ENCODE data around the gene PTPRH. TPM values are rescaled to one million over a fixed set of nuclear protein-coding genes. Genes with fewer than 3 reads are reported as not detected.
A peak's percentile ranks its signal among the peaks of the same experiment; 100 is the strongest.

Gene PTPRH
- total and polyA plus RNA-seq, 9 of the 15 experiments (the other 6 are each of a cell fraction or from before 2014, with no cell fraction given), result 0.87 to 34.3 (median 22.7) TPM

GRCh38 chr19:55223291-55224037 lies 14.2 kb upstream of the PTPRH start:
- no peak overlapping the region for H2AFZ ChIP-seq (ENCODE audit: low read depth, low read length)
- no peak overlapping the region for H3K4me2 ChIP-seq (ENCODE audit: insufficient read depth, low read length)
- H3K4me1 ChIP-seq (replicated peaks in 1 of 2; ENCODE audit: control insufficient read depth in 2 of 2, insufficient read depth in 2 of 2, low read length in 2 of 2), result peaks cover 0 to 27% of the 10 kb centered on the region in 2 experiments; a peak in 2 of 5 replicates
- intact Hi-C loops (cut with micrococcal nuclease) (no loop called here), in situ Hi-C loops (cut with MboI) (no loop called here)
- H3K4me3 ChIP-seq, result no peak overlapping the region
- no peak for DNase-seq (ENCODE audit: extremely low read depth in 1 of 4, low spot score in 3 of 4)
- H3K27me3 ChIP-seq (ENCODE audit: control insufficient read depth in 2 of 2, insufficient read depth in 2 of 2, low read length in 2 of 2), result no peaks in the 10 kb centered on the region
- H3K36me3 ChIP-seq (ENCODE audit: control insufficient read depth, insufficient read depth, low read length), result peaks cover 33% of the 10 kb centered on the region; the same call in 2 of the 3 replicates
- no peaks in the 10 kb centered on the region for H4K20me1 ChIP-seq (replicated peaks; ENCODE audit: control insufficient read depth, insufficient read depth, low read length)
- BruUV-seq (replicated peaks), result no TSS peak
- ChIA-PET CTCF (ENCODE audit: low intra/inter-chr PET ratio) (no interaction called here), POLR2A (interaction anchor here (0.6 kb wide), 2 partner anchors 342 to 766 kb away, joined by 3 to 4 read pairs; no protein-coding TSS in a partner anchor)
- no peak for FAIRE-seq
- peak; percentile 5; the same call in 2 of the 3 replicates for ATAC-seq
- TF ChIP-seq MYNN (IDR thresholded peaks at IDR 0.05), result 0 out of 2 replicates have a peak, but pooled peaks have one; percentile 14
- TF ChIP-seq MYNN (CRISPR knock-in tag; IDR thresholded peaks at IDR 0.05), result no peak
- TF ChIP-seq RBFOX2 (IDR thresholded peaks at IDR 0.05; ENCODE audit: low read depth, low read length), result 0 out of 2 replicates have a peak, but pooled peaks have one; percentile 18
- TF ChIP-seq POLR2G (IDR thresholded peaks at IDR 0.05; ENCODE audit: low read depth, low read length), result peak; percentile 72; the same call in 1 of the 2 replicates
- TF ChIP-seq ZNF277 (CRISPR knock-in tag; IDR thresholded peaks at IDR 0.05; ENCODE audit: borderline replicate concordance), result no peak
- H3K9ac ChIP-seq (ENCODE audit: insufficient read depth in 1 of 2, low read depth in 2 of 2, low read length in 2 of 2), result no peak overlapping the region
- no peaks in the 10 kb centered on the region for H3K9me1 ChIP-seq (ENCODE audit: control insufficient read depth, insufficient read depth, low read length)
- peaks cover 5% of the 10 kb centered on the region for H3K9me3 ChIP-seq (replicated peaks; ENCODE audit: control insufficient read depth, insufficient read depth, low read depth, low read length)
- H3K27ac ChIP-seq (ENCODE audit: extremely low read depth, low read depth, low read length), result no peak overlapping the region
- H3K79me2 ChIP-seq (ENCODE audit: control insufficient read depth, insufficient read depth, low read length), result no peaks in the 10 kb centered on the region
- 75% methylated on average over 16 of the region's 17 CpGs for WGBS (ENCODE audit: insufficient coverage, low coverage, missing lambda C conversion rate)

Measured in K562 (cell line).